NT2/D1 (cell line): ENCODE results near the gene BCAT1.

Source experiments
- SUZ12 ChIP-seq: IDR thresholded peaks from 2 replicates; pipeline ENCODE4 v1.6.1; 2011; ENCODE audit not compliant: insufficient read length, insufficient read depth; ENCODE audit errors: extremely low read depth
- YY1 ChIP-seq: IDR thresholded peaks from 2 replicates; pipeline ENCODE4 v1.6.1; 2011; ENCODE audit not compliant: insufficient read length, insufficient read depth
- ZNF274 ChIP-seq: IDR thresholded peaks from 2 replicates; pipeline ENCODE4 v1.6.1; 2011; ENCODE audit warnings: mild to moderate bottlenecking, low read depth, low read length

GRCh38 chr12:24931666-24932405, 17.1 kb downstream of the BCAT1 start:
- no peak for TF ChIP-seq YY1
- no peak for TF ChIP-seq ZNF274
- TF ChIP-seq SUZ12 = no peak
